GM12892 (cell line): ENCODE measurements around the gene NUP37.
"Not testable (repeated sequence)": the region's sequence is repeated elsewhere in the genome, so short reads cannot be mapped to it uniquely, and the experiment has no call there.

Experiments
- DNase-seq: peaks from one replicate; pipeline ENCODE4 v3.0.0; 2011; ENCODE audit not compliant: insufficient read length
- FAIRE-seq: peaks from 2 replicates; lab custom pipeline; 2011; peaks lifted over from hg19 to GRCh38; lab: Jason Lieb, UNC
- POLR2A ChIP-seq: IDR thresholded peaks from 2 replicates; pipeline ENCODE4 v1.6.1; 2011; ENCODE audit warnings: low read depth, low read length, control low read depth
- POLR2AphosphoS5 ChIP-seq: IDR thresholded peaks from 2 replicates; pipeline ENCODE4 v1.6.1; 2011; ENCODE audit warnings: low read depth, low read length, control low read depth
- TAF1 ChIP-seq: IDR thresholded peaks from 2 replicates; pipeline ENCODE4 v1.6.1; 2011; ENCODE audit warnings: low read depth, mild to moderate bottlenecking, control low read depth, low read length, borderline replicate concordance

NUP37 gene

DNA sequence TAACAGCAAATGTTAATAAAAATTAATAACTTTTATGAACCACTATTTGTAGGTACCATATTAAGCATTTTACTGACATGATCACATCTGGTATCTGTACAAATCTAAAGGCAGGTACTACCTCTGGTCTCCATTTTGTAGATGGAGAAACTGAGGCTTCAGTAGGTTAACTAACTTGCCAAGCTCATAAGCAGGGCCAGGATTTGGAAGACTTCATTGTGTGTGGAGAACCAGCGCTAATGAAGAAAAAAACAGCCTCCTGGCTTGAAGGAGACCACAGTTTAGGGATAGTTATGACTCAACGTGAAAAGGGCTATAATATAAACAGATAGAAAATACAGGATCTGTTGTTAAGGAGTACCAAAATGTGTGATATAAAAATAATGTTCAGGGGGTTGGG, 1.0 kb downstream of the NUP37 start:
- no peak for DNase-seq
- no peak for FAIRE-seq
- TF ChIP-seq POLR2A (no peak), TAF1 (no peak)

DNA sequence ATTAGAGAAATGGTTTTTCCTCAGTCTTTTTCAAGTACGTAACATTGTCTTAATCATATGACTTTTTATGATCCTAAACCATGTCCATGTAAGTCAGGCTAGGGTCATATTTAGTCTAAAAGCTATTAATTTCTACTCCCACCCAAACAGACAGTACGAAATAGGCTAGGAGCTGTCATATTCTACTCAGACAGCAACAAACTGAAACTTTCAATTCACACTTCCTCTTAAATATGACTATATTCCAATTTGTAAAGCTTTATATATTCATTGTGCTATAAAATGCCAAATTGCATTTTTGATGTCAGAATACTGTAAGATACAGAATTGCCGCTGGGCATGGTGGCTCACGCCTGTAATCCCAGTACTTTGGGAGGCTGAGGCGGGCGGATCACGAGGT, 3.5 kb downstream of the NUP37 start:
- TF ChIP-seq POLR2AphosphoS5: no peak
- TF ChIP-seq TAF1: no peak
- no peak for TF ChIP-seq POLR2A
- FAIRE-seq: peak; percentile 50
- DNase-seq: no peak

DNA sequence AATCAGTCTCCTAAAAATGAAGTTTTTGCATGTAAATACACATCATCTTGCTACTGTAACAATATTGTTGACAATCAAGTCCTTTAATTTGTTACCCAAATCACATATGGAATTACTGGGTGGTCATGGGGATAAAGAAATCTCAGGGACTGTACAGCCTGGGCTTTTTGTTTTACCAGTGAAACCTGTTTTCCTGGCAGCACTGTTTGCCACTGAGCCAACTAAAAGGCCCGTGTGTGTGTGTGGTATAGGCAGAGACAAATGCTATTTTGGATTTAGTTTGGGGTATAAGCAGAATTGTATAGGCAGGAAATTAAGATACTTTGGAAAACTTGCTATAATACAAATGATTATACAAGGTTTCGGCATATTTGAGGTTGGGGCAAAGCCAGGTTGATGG, 5.7 kb downstream of the NUP37 start:
- TF ChIP-seq POLR2A (no peak), POLR2AphosphoS5 (no peak)
- no peak for DNase-seq
- no peak for FAIRE-seq

DNA sequence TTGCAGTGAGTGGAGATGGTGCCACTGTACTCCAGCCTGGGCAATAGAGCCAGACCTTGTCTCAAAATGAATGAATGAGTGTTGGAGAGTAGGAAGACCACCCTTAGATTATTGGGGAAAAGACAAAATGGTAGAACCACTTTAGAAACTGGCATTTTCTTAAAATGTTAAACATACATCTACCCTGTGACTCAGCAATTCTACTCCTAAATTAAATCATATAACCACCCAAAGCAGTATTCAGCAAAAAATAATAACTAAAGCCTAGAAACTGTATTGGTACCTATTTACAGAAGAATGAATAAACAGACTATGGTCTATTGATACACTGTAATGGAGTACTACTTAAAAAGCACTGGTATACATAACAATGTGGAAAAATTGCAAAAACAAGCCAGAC, 9.1 kb downstream of the NUP37 start:
- FAIRE-seq (no peak), DNase-seq (no peak)
- TF ChIP-seq POLR2AphosphoS5 (no peak), TAF1 (no peak), POLR2A (no peak)

DNA sequence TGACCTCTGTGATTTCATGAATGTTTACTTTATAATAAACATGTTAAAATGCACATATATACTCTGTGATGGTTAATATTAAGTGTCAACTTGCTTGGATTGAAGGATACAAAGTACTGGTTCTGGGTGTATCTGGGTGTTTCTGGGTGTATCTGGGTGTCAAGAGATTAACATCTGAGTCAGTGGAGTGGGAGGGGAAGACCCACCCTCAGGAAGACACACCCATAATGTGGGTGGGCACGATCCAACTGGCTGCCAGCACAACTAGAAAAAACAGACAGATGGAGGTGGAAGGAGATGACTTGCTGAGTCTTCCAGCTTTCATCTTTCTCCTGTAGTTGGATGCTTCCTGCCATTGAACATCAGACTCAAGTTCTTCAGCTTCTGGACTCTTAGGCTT, 11.9 kb downstream of the NUP37 start:
- TF ChIP-seq POLR2AphosphoS5 (no peak), TAF1 (no peak), POLR2A (no peak)
- FAIRE-seq: no peak
- no peak for DNase-seq

DNA sequence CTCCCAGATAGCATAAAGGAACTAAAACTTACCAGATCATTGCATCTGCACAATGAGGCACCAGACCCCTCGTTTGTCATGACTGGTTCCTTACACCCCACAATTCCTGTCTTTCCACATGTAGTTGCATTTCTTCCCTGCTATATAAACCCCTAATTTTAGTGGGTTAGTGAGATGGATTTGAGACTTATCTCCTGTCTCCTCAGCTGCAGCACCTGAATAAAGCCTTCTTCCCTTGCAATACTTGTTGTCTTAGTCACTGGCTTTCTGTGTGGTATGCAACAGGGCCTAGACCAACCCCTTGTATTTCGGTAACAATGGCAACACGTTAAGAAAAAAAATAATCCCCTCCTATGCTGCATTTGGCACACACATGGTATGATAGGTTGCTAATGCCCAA, 13.0 kb downstream of the NUP37 start:
- no peak for TF ChIP-seq TAF1
- TF ChIP-seq POLR2AphosphoS5: no peak
- TF ChIP-seq POLR2A: no peak
- no peak for DNase-seq
- FAIRE-seq: peak; percentile 9

DNA sequence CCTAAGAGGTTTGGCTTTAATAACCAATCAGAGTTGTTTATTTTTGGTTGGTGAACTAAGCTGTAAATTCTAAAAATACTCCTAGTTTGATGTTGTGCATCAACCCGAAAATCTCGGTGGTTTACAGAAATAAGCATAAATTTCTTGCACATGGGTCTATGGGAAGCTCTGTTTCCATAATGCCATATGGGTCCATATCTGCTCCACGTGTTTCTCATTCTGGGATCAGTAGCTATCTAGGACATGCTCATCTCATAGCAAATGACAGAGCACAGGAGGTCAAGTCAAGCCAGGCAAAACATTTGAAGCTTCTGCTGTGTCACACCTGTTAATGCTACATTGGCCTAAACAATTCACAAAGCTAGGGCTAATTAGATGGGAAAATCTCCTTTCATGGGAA, 23.1 kb downstream of the NUP37 start:
- FAIRE-seq (peak; percentile 60), DNase-seq (no peak)
- TF ChIP-seq POLR2AphosphoS5 (no peak), POLR2A (no peak), TAF1 (no peak)

DNA sequence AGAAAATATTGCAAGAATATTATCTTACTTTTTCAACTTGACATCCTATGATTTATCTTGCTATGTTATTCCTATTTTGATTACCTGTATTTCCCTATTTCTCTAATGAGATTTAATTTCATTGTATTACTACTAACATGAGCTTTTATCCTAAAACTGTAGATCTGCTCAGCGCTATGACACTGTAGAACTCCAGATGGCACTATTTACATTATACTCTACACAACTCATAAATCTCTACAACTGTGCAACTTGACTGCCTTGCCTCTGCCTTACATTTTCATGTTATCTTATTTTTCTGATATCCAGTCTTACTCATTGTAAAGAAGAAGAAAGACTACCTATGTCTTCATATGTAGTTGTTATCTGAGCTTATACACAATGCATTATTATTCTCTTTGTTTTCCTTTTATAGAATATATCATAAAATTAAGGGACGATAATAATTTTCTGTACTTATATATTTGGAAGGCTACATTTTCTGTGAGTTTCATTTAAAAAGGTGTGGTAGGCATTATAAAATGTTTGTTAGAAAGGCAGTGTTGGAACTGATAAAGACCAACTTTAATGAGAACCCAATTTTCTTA, 24.1 kb downstream of the NUP37 start:
- no peak for DNase-seq
- TF ChIP-seq POLR2A: no peak
- TF ChIP-seq POLR2AphosphoS5: no peak
- TF ChIP-seq TAF1: no peak
- FAIRE-seq: peak; percentile 66

DNA sequence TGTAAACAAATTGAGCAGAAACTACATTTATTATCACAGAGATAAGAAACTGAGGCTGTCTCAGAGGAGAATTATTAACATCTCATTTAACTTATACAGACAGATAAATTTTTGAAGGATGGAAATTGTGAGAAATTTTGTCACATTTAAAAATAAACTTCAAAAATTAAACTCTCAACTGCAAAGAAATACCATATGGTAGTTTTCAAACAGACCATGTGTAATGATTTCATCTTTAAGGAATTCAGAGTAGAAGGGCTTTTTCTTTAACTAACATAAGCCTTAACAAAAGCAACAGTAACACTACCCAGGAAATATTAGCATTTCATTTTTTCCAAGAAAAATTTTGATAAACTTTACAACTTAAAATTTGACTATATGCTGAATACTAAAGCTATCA, 26.6 kb downstream of the NUP37 start:
- TF ChIP-seq POLR2AphosphoS5 (no peak), POLR2A (no peak), TAF1 (no peak)
- no peak for FAIRE-seq
- no peak for DNase-seq

DNA sequence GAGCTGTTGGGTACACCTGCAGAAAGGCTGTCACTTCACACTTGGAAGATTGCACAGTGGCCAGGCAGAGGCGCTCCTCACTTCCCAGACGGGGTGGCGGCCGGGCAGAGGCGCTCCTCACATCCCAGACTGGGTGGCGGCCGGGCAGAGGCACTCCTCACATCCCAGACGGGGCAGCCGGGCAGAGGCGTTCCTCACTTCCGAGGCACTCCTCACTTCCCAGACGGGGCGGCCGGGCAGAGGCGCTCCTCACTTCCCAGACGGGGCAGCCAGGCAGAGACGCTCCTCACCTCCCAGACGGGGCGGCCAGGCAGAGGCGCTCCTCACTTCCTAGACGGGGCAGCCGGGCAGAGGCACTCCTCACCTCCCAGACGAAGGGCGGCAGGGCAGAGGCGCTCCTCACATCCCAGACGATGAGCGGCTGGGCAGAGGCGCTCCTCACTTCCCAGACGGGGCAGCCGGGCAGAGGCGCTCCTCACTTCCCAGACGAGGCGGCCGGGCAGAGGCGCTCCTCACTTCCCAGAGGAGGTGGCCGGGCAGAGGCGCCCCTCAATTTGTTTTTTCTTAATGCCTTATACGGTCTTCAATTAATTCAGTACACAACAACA, 30.6 kb downstream of the NUP37 start:
- DNase-seq, FAIRE-seq: not testable (repeated sequence)

DNA sequence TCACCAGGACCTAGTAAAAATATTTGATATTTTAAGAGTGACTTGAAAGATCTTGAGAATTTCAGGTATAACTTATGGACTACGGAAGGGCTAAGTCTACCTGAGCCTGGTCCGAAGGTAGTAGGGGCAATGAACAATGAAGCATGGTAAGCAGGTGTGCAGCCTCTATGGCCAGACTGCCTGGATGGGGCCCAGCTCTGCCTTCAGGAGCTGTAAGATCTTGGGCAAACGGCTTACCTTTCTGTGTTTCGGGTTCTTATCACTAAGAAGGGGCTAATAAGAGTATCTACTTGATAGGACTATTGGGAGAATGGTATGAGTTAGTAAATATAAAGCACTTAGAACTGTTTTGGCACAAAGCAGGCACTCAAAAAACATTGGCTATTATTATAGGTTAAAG, 39.1 kb downstream of the NUP37 start:
- TF ChIP-seq POLR2A (no peak), POLR2AphosphoS5 (no peak), TAF1 (no peak)
- DNase-seq (no peak), FAIRE-seq (no peak)

DNA sequence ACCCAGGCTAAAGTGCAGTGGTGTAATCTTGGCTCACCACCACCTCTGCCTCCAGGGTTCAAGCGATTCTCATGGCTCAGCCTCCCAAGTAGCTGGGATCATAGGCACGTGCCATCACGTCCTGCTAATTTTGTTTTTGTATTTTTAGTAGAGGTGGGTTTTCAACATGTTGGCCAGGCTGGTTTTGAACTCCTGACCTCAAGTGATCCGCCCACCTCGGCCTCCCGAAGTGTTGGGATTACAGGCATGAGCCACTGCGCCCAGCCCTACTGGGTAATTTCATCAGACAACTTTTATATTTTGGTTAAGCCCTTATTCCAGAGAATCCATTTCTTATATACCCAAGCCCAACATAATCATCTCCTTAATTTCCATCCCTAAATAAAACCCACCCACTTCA, 47.8 kb downstream of the NUP37 start:
- not testable (repeated sequence) for FAIRE-seq, DNase-seq

DNA sequence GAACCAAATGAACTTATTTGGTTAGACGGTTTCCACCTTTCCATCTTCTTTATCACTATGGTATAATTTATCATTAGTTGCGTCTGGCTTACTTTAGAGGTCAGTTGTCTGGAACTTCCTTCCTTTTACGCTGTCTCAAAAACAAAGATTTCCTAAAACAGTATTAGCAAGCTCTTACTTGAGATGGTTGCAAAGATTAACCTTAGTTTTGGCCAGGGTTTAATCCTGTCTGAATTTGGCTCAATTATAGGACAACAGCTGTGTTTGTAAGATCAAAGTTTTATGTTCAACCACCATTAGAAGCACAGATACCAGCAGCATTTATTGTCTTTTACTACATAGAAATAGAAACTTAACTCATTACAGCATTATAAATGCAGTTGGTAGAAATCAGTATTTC, 50.2 kb downstream of the NUP37 start:
- no peak for FAIRE-seq
- DNase-seq: no peak

More for the DNA sequence above, 50.2 kb downstream of the NUP37 start:
- TF ChIP-seq POLR2AphosphoS5 (no peak), TAF1 (no peak), POLR2A (no peak)
